HG03066 (cell line): ENCODE measurements around the gene TOM1L2.

Source experiments
- ATAC-seq: cut with Tn5 transposase; IDR thresholded peaks from one replicate; pipeline ENCODE4 v1.9.1; 2021; ENCODE audit warnings: low read depth; ENCODE audit not compliant: unreplicated experiment

The TOM1L2 gene

GRCh38 chr17:17823433-17824118, 148.6 kb downstream of the TOM1L2 start:
- peak; percentile 57 for ATAC-seq

GRCh38 chr17:17822616-17823015, 149.6 kb downstream of the TOM1L2 start:
- no peak for ATAC-seq

DNA sequence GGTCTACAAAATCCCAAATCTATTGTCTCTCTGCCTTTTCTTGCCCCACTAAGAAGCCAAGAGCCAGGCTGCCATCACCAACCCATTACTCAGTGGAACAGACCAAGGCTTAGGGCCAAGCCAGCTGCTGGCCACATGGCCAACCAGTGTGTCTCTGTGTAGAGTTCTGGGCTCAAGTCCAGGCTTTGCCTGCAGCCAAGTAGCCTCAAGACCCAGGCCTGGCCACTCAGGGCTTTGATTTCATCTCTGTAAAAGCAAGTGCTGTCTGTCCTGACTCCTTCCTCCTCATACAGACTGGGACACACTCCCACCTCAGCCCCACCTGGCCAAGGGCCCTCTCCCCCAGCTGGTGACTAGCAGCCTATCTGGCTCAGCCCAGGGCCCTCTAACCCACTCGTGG, 150.0 kb downstream of the TOM1L2 start:
- no peak for ATAC-seq

DNA sequence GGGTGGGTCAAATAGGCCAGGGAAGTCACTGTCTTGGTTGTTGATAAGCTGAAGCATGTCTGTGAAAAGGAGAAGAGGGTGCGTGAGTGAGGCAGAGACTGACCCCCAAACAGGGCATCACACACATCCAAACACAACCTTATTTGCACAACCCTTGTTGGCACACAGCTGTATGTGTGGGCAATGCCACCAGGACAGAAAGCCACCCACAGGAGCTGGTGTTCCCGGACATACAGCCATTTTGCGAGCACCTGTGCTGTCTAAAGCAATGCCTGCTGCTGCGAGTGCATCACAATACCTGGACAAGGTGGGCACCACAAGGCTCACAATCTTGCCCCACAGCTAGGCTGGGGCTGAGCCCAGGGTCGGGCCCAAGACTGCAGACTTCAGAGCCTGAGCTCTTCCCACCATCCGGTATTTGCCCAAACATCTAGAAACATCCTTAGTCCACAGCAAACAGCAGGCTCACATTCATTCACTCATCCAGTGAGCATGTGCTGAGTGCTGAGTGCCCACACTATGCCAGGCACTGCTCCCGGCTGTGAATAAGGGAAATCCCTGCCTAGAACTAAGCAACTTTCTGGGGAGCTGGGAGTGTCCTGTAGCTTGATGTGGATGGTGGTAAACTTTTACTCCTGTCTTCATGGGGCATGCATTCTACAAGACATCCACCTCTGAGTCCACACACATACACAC, 151.6 kb downstream of the TOM1L2 start:
- no peak for ATAC-seq

- ATAC-seq: no peak
These were observed 152.2 kb downstream of the TOM1L2 start for GRCh38 chr17:17820046-17820445.

GRCh38 chr17:17819561-17819995, 152.6 kb downstream of the TOM1L2 start:
- ATAC-seq: peak; percentile 66

DNA sequence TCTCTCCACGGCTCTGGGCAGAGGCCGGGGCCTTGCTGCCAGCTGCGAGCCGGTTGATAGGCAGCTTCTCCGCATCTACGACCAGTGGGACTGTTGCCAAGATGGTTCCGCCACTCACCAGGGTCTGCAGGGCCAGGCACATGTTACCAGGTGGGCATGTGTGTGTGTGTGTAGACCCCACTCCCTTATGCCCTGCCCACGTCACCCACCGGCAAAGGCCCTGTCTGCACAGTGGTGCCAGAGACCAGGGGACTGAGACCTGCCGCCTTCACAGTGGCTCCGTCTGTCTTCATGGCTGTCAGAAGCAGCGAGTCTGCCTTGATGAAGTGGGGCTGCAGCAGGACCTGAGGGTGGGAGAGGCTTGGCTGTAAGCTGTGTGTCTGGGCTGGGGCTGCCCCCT, 153.1 kb downstream of the TOM1L2 start:
- ATAC-seq: no peak

DNA sequence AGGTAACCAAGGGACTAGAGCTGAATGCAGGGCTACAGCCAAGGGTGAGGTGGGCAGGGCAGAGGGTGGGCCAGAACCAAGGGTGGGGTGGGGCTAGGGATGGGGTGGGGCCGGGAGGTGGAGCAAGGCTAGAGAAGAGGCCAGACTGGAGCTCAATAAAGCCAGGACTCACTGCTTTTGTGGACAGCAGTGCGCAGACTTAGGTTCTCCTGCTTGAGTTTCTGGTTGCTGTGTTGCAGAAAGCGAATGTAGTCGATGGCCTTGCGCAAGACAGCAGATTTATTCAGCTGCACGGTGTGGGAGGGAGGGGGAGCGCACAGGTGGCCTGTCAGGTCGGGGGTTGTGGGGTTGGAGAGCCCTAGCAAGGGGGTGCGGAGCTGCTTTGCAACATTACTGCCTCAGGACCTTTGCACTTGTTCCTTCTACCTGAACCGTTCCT, 154.1 kb downstream of the TOM1L2 start:
- ATAC-seq: no peak

- ATAC-seq: no peak
These were observed 154.7 kb downstream of the TOM1L2 start for GRCh38 chr17:17817552-17817947.

- no peak for ATAC-seq
These were observed 155.2 kb downstream of the TOM1L2 start for GRCh38 chr17:17816831-17817551.

GRCh38 chr17:17816240-17816814, 155.9 kb downstream of the TOM1L2 start:
- no peak for ATAC-seq

- ATAC-seq: no peak
These were observed 156.6 kb downstream of the TOM1L2 start for GRCh38 chr17:17815436-17816200.

DNA sequence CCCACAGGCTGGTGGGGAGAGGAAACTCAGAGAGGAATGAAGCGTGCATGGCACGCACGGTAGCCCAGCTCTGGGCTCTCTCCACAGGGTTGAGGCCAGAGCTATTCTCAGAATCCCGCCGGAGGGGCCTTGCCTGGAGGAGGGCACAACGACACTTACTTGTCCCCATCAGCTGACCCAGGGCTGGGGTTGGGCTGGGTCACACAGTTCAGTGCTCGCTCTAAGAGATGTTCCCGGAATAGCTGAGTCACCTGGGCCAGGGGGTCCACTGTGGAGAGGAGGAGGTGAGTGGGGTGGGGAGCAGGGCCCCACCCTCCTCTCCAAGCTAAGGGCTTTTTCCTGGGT, 157.2 kb downstream of the TOM1L2 start:
- ATAC-seq: no peak

DNA sequence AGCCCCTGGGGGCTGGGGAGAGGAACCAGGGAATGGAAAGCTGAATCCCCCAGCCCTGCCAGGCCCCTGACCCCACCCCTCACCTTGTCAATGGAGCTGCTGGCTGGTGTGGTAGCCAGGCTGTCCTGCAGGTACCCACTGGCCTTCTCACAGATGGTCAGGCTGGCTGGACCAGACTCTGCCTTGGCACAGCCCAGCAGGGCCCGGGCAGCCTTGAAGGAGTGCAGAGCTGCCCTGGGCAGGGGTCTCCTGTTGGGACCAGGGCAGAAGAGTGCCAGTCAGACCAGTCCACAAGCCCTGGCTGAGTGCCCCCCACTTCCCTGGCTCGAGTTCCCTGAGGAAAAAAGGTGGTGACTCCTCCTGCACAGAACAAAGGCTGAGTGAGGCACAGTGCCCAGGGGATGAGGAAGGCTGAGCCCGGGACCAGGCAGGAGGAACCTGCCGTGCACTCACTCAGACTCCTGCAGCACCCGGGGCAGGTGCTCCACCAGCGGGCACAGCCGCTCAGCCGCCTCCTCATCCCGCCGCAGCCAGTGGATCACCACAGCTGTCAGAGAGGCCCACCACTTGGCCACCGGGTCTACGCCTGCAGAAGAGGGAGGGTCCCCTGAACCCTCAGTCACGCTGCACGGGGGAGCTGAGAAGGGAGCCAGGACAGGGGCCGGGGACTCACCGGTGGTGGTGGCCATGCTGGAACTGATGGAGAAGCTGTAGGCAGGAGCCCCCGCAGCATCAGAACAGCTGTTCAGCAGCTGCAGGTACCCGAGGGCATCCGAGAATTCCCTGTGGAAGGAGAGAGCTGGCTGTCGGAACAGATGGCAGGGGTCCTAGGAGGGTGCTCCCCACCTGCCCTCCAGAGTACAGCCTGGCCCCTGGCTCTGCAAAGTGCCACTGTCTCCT, 157.8 kb downstream of the TOM1L2 start:
- ATAC-seq: no peak

DNA sequence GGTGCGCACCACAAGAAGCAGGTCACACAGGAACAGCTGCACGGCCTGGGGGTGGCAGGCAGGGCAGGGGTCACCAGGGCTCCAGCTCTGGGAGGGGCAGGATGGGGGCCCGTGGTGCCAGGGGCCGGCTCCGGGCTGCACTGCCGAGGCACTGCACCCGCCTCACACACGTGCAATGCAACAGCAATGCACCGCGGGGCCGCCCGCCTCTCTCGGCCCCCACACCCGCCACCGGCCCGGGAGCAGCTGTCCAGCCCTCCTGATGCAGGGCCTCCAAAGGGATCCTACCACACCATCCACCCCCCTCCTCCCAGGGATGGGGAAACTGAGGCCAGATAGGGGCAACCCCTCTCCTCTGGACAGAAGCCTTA, 158.5 kb downstream of the TOM1L2 start:
- no peak for ATAC-seq

- no peak for ATAC-seq
These were observed 159.0 kb downstream of the TOM1L2 start for GRCh38 chr17:17813055-17813724.

GRCh38 chr17:17812211-17813054, 159.8 kb downstream of the TOM1L2 start:
- ATAC-seq: no peak
